T-helper 22 cell (primary cell): ENCODE measurements around the gene TECRL.

Source experiments
- DNase-seq: peaks from one replicate; pipeline ENCODE4 v3.0.0-alpha.2; 2020; ENCODE audit warnings: low read depth

The TECRL gene

DNA sequence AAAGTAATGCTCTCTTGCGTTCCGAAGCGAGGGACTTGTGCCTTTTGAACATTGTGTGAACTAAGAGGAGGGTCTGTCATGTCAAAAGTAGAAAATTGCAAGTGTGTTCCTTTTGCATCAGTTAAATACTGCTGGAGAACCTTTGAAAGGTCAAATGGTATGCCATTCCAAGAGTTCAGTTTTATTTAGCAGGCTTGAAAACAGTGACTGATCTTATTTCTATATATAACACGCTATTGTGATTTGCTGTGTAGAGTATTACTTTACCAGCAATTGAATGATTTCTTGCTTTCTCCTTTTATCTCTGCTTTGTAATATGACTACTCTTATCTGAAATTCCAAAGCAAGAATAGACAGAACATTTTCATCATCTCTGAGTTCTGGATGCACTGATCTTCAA lies at the start of gene TECRL:
TSS of gene TECRL (minus strand) at position 151 of the 400 bp plus-strand sequence. CDS start at position 52, 99 bp downstream.
- no peak for DNase-seq

DNA sequence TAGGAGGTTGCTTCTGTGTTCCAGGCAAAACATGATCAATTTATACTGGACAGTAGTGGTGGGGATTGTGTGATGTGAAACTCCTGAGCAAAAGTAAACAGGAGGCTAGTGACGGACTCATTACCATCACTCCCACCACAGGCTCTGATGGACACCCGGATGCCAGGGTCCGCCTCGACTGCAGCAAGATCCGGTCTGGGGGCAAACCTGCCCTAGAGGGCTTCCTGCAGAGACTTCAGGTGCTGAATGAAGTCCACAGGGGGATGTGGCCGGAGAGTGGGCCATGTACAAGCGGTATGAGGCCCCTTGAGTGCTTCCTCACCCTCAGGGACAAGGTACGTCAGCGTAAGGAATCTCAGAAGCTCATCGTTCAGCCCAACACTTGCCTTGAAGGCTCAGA lies 23.4 kb upstream of the TECRL start:
- no peak for DNase-seq

- no peak for DNase-seq
Measured at GRCh38 chr4:64430933-64431332, 21.7 kb upstream of the TECRL start.

DNA sequence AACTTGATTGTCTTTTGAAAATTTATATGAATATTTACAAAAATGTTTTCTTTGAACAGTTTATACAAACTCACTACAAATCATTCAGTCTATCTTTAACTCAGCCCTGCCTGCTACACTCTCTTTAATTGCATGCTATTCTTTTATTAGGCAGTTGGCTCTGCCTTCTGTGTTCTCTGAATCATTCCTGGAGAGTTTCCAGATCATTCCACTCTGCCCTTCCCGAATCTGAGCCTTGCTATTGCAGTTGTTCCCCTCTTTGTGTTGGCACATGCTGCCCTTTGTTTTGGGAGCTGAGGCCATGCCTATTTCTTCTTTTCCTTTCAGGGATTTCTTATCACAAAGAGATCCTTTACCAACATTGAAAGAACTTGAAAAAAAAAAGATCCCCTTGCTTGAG lies 8.7 kb upstream of the TECRL start:
- DNase-seq = no peak

GRCh38 chr4:64407000-64407399 lies 2.2 kb downstream of the TECRL start:
- no peak for DNase-seq

DNA sequence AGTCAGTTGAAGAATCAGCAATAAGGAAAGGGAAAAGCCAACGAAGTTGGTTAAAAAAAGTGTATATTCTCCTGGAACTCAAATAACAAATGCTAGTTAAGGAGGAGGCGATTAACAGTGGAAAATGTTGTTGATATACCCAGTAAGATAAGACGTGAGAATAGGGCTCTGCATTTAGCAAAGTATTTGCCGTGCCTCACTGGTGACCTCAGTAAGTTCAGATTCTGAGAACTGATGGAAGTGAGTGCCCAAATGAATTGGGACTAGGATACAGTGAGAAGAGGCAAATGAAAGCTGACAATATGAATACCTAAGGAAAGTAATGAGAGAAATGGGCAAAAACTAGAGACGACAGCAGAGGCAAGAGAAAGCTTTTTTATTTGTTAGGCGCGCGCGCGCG lies 3.5 kb downstream of the TECRL start:
- DNase-seq = no peak

DNA sequence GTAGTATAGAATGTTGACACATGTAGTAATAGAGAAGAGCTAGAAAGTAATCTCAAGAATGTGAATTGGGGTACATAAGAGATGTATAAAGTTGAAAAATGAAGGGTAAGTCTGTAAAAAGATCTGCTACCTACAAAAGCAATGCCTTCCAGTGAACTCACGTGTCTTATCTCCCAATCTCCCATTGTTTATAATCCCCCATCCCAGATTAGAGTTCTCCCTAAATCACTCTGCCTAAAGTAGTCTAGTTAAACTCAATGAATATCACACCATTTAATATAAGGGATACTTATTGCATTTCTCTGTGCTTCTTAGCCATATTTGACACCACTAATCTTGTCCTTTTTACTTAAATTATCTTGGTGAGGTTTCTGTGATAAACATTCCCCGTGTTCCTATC lies 6.6 kb downstream of the TECRL start:
- no peak for DNase-seq

- no peak for DNase-seq
Measured at GRCh38 chr4:64399313-64400109, 9.7 kb downstream of the TECRL start.

GRCh38 chr4:64394469-64394868 lies 14.8 kb downstream of the TECRL start:
- no peak for DNase-seq

DNA sequence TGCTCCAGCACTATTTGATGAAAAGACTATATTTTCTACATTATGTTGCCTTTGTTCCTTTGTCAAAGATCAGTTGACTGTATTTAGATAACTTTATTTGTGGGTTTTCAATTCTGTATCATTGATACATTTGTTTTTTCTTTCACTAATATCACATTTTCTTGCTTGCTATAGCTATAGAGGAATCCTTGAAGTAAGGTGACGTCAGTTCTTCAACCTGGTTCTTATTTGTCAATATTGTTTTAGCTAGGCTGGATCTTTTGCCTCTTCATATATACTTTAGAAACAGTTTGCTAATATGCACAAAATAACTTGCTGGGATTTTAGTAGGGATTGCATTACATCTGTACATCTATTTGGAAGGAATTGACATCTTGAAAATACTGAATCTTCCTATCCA lies 21.0 kb downstream of the TECRL start:
- DNase-seq = no peak

DNA sequence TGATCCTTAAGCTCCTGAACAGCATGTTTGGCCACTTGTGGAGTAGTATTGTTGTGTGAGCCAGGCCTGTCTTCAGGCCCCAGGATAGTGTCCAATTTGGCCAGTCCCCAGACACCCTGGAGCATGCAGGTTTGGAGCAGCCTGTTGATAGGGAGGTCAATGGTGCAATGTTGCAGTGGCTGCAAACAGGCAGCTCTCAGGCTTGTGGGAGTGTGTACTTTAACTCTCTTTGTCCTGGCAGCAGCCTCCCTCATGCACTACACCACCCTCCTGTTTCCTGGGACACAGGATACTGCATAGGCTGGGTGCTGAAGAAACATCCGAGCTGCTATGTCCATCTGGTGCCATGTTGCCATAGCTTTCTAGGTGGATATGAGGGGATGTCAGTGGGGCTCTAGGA lies 24.0 kb downstream of the TECRL start:
- DNase-seq = no peak

GRCh38 chr4:64384237-64385203 lies 24.7 kb downstream of the TECRL start:
- no peak for DNase-seq

GRCh38 chr4:64368741-64369140 lies 40.5 kb downstream of the TECRL start:
- no peak for DNase-seq

DNA sequence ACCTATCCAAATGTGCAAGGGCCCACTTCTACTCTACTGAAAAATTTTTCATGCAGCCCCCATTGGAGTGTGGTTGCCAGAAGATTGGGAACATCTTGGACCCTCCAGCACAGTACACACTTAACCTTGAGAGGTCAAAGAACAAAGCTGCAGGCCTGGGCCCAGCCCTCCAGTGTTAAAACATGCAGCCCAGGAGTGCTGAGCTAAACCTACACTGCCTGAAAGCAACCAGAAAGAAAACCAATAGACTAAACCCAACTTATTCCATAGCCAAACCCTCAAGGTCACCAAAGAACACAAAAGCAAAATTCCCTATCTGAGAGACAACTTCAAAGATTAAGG lies 47.9 kb downstream of the TECRL start:
- DNase-seq = no peak

GRCh38 chr4:64360664-64361398 lies 48.4 kb downstream of the TECRL start:
- no peak for DNase-seq

GRCh38 chr4:64359489-64359888 lies 49.8 kb downstream of the TECRL start:
- no peak for DNase-seq

DNA sequence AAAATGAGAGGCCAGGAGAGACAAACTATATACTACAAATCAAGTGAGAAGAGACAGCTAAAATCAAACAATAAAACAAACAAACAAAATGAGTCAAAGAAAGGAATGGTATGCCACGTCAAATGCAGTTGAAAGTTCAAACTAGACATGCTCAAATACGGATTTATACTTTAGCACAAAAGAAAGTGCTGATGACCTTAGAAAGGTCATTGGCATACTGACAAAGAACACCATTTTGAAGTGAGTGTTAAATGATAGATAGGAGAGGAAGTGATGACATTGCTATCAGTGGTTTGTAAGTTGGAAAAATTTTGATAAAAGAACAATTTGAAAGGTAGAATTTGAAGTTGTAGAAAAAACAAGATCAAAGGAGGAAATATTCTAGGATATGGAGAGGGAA lies 55.3 kb downstream of the TECRL start:
- DNase-seq = no peak

- no peak for DNase-seq
Measured at GRCh38 chr4:64341711-64342110, 67.5 kb downstream of the TECRL start.

DNA sequence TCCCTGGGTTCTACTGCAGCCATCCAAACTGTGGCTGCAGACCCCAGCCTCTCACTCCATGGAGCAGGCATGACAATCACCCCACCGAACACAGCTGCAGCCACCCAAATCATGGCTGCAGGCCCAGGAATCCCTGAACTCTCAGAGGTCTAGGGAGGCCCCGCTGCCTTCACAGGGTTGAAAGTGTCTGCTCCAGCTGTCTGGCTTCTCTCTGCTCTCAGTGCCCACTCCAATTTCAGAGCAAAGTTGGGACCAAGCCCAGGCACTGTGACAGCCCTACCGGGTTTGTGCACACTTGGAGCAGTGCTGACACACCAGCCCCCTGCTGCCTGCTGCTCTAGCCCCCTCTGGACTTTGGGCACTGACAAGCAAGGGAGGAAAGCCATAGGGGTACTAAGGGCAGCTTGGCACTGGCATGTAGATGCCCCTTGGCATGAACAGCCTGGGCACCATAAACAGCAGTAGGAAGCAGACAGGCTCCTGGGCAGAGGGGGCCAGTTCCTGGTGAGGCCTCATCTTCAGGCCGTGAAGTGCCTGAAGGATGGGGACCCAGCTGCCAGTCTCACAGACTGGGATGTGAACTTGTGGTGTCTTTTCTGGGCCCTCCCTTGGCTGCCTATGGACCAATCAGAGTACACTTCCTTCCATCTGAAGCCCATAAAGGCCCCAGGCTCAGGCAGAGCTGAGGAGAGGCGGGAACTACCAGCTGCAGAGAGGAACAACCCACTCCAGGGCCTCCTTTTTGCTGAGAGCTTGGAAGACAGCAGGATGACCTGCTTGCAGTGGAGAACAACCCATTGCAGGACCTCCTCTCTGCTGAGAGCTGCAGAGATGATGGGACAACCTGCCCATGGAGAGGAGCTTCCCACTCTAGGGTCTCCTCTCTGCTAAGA lies 68.8 kb downstream of the TECRL start:
- no peak for DNase-seq

GRCh38 chr4:64334964-64335363 lies 74.3 kb downstream of the TECRL start:
- DNase-seq = no peak

GRCh38 chr4:64330143-64330542 lies 79.1 kb downstream of the TECRL start:
- no peak for DNase-seq
